Nephron (organoid): Measurements from ENCODE around the gene MPRIP.

Experiments used
- H3K27ac Mint-ChIP-seq, 3 experiments: 2 replicates each; pipeline ENCODE4 v1.8.0; 2020; ENCODE audit warnings: mixed read lengths in 3 of 3, mild to moderate bottlenecking in 2 of 3, moderate library complexity in 1 of 3
- H3K27me3 Mint-ChIP-seq: 2 replicates; pipeline ENCODE4 v1.8.0; 2021; ENCODE audit warnings: low read depth, mild to moderate bottlenecking, moderate library complexity, mixed read lengths
- H3K36me3 Mint-ChIP-seq: 2 replicates; pipeline ENCODE4 v1.8.0; 2020; ENCODE audit warnings: low read depth, mixed read lengths
- H3K4me1 Mint-ChIP-seq: 2 replicates; pipeline ENCODE4 v1.8.0; 2020; ENCODE audit warnings: mixed read lengths
- H3K4me3 Mint-ChIP-seq, 3 experiments: 2 replicates each; pipeline ENCODE4 v1.8.0; 2020; ENCODE audit warnings: mild to moderate bottlenecking in 3 of 3, mixed read lengths in 3 of 3, moderate library complexity in 2 of 3
- H3K9me3 Mint-ChIP-seq: 2 replicates; pipeline ENCODE4 v1.8.0; 2020; ENCODE audit warnings: mixed read lengths
- CTCF ChIP-seq, 3 experiments: fragments of 200-600 bp; sonication (generic); IDR thresholded peaks; one replicate each; pipeline ENCODE4 v1.5.0; 2021; ENCODE audit warnings: antibody characterized with exemption in 3 of 3; ENCODE audit not compliant: unreplicated experiment in 3 of 3

The MPRIP gene

GRCh38 chr17:17051380-17051779 is 9.1 kb downstream of the MPRIP start:
- no peaks in the 10 kb centered on the region for H3K27me3 Mint-ChIP-seq
- no peaks in the 10 kb centered on the region for H3K9me3 Mint-ChIP-seq
- H3K36me3 Mint-ChIP-seq = peaks cover 23% of the 10 kb centered on the region
- TF ChIP-seq CTCF (IDR thresholded peaks at IDR 0.05; ENCODE audit: unreplicated experiment in 3 of 3) = no peak
- no peak overlapping the region for H3K27ac Mint-ChIP-seq
- peaks cover 81% of the 10 kb centered on the region for H3K4me1 Mint-ChIP-seq
- no peak overlapping the region for H3K4me3 Mint-ChIP-seq

GRCh38 chr17:17051791-17052461 is 9.7 kb downstream of the MPRIP start:
- H3K4me3 Mint-ChIP-seq = no peak overlapping the region
- H3K27me3 Mint-ChIP-seq = no peaks in the 10 kb centered on the region
- peaks cover 19% of the 10 kb centered on the region for H3K36me3 Mint-ChIP-seq
- no peak for TF ChIP-seq CTCF (IDR thresholded peaks at IDR 0.05; ENCODE audit: unreplicated experiment in 3 of 3)
- H3K4me1 Mint-ChIP-seq = peaks cover 85% of the 10 kb centered on the region
- H3K9me3 Mint-ChIP-seq = no peaks in the 10 kb centered on the region
- peak overlapping the region in 2 of 3 experiments; percentile 77 to 78 for H3K27ac Mint-ChIP-seq

- Mint-ChIP-seq H3K9me3 (no peaks in the 10 kb centered on the region), H3K27ac (peak overlapping the region in 2 of 3 experiments; percentile 77 to 78), H3K4me3 (no peak overlapping the region), H3K27me3 (no peaks in the 10 kb centered on the region), H3K36me3 (peaks cover 14% of the 10 kb centered on the region), H3K4me1 (peaks cover 84% of the 10 kb centered on the region)
- no peak for TF ChIP-seq CTCF (IDR thresholded peaks at IDR 0.05; ENCODE audit: unreplicated experiment in 3 of 3)
Measured at GRCh38 chr17:17052462-17053221, 10.4 kb downstream of the MPRIP start.

GRCh38 chr17:17053446-17054379 is 11.5 kb downstream of the MPRIP start:
- H3K4me1 Mint-ChIP-seq = peaks cover 79% of the 10 kb centered on the region
- peak overlapping the region; percentile 40 to 62 (median 41) for H3K27ac Mint-ChIP-seq
- TF ChIP-seq CTCF (IDR thresholded peaks at IDR 0.05; ENCODE audit: unreplicated experiment in 3 of 3) = no peak
- no peak overlapping the region for H3K4me3 Mint-ChIP-seq
- H3K36me3 Mint-ChIP-seq = peaks cover 6% of the 10 kb centered on the region
- H3K27me3 Mint-ChIP-seq = no peaks in the 10 kb centered on the region
- H3K9me3 Mint-ChIP-seq = no peaks in the 10 kb centered on the region

- Mint-ChIP-seq H3K9me3 (no peaks in the 10 kb centered on the region), H3K27me3 (no peaks in the 10 kb centered on the region), H3K36me3 (peaks cover 4% of the 10 kb centered on the region), H3K4me3 (no peak overlapping the region), H3K4me1 (peaks cover 72% of the 10 kb centered on the region), H3K27ac (peak overlapping the region in 1 of 3 experiments; percentile 62)
- TF ChIP-seq CTCF (IDR thresholded peaks at IDR 0.05; ENCODE audit: unreplicated experiment in 3 of 3) = no peak
Measured at GRCh38 chr17:17054636-17055035, 12.4 kb downstream of the MPRIP start.
